HG03139 (cell line): ENCODE measurements around the gene GPC6.

Source experiments
- ATAC-seq: cut with Tn5 transposase; IDR thresholded peaks from one replicate; pipeline ENCODE4 v1.9.1; 2021; ENCODE audit not compliant: unreplicated experiment

GPC6 gene

DNA sequence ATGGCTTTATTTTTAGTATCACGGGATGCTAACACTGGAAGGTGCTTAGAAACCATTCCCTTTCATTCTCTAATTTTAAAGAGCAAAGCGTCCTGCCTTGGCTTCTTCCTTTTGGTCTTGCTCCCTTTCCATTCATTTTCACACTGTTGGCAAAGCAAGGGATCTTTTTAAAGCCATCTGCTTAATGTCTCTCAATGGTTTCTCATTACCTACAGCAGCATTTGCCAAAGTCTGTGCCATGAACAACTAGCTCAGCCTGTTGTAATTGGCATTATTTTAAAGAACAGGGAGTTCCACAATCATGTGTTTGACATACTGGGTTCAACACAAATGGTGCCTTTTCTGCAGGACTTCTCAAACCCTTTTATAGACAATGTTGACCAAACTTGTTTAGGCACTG is 444.3 kb downstream of the GPC6 start:
- no peak for ATAC-seq

DNA sequence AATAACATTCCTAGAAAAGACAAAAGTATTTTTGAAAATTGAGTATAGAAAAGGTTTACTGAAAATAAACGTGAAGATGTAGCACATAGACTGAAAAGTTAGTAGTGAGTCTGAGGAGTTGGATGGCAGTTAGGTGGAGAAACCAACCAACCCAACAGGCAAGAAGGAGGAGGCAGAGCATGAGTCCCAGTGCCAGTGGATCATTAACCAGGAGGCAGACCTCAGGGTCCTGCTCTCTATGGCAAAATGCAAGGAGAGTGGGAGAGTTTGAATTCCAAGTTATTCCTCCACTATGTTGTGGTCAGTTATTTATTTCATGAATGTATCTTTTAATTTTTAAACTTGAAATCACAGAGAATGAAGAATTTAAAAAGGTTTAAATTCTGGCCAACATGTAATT is 446.4 kb downstream of the GPC6 start:
- no peak for ATAC-seq

DNA sequence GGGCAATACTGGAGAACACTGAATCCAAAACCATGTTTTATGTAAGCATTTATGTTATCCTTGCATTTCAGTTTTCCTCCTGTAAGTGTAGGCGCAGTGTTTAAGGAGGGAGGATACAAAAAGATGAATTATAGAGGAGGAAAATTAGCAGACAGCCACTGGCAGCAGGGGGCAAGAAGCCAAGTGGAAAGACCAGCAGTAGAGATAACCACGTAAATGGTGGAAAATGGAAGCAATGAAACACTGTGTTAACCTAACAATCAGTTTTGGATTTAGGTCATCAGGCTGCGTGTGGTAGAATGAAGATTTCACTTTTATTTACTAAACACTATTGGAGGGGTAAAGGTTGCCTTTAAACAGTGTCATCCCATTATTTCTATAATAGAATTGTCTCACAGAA is 447.3 kb downstream of the GPC6 start:
- ATAC-seq = no peak

DNA sequence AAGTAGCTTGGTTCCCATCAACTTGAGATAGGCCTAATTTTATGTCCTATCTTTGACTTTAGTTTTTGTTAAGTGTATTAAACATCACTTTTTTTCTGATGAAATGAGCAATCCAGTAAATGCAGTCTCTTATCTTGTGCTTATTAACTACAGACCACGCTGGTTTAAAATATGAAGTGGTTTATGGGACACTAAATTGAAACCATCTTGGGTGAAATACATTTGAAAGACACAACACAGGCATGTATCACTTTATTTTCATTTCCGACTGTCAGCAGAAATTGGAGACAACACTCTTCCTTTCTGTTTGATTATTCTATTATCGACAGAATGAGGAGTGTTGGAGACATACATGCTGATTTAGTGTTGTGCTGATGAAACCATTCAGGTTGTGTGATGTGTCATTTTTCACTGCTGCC is 447.7 kb downstream of the GPC6 start:
- no peak for ATAC-seq

DNA sequence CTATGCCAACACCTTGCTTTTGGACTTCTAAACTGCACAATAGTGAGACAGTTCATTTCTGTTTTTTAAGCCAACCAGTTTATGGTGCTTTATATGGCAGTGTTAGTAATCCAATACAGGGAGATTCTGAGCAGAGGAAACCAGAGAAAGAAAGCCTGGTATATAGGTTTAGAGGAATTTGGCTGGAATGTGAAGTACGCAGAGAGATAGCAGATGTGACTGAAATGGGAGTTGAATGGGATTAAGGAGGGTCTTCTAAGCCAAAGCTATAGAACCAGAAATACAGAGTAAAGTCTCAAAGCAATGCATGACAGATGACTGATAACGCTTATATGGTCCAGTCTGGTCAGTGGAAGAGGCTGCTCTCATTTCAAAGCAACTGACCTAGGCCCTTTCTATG is 453.7 kb downstream of the GPC6 start:
- no peak for ATAC-seq

DNA sequence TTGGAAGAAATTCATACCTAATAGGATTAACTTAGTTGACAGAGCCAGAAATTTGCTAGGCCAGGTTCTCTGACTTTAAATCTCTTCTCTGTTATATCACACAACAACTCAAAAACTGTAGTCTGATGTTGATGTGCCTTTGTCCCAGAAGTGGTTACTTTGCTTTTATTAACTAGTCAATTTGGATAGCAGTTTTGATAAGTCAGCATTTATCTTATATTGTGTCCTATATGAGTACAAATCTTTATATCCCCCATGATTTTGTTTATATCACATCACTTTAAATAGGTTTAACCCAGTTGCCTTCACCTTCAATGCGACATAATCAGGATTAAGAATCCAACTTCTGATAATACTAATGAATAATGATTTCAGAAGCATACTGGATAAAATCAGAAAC is 459.3 kb downstream of the GPC6 start:
- ATAC-seq = no peak

DNA sequence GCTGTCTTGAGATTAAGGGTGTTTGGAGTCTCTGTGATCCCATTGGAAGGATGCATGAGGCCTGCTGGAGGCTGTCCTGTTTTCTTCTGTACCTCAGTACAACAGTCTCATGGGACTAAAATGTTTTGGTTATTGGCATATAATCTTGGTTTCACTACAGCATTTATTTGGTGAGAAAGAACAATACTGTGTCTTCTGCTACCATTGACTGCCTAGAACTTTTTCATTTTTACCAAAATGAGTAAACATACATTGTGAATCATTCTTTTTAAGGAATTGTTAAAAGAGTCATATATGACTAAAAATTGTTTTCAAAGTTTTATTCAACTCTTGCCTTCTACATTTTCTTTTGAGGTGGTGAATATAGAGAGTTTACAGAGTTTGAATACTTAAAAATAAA is 459.8 kb downstream of the GPC6 start:
- no peak for ATAC-seq

DNA sequence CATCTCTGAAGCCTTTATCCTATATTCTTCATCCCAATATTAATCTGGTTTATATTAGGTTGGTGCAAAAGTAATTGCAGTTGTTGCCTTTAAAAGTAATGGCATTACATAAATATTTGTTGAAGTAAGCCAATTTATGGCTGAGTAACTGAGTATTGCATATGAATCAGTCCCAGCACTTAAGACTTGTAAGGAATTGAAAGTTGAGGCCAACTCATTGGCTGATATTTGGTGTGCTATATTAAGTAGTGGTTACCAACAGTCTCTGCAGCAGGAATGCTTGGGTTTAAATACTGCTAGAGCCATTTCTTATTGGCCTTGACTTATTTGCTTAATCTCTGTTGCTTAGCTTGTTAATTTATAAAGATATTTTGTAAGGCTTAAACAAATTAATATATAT is 460.7 kb downstream of the GPC6 start:
- ATAC-seq = no peak

DNA sequence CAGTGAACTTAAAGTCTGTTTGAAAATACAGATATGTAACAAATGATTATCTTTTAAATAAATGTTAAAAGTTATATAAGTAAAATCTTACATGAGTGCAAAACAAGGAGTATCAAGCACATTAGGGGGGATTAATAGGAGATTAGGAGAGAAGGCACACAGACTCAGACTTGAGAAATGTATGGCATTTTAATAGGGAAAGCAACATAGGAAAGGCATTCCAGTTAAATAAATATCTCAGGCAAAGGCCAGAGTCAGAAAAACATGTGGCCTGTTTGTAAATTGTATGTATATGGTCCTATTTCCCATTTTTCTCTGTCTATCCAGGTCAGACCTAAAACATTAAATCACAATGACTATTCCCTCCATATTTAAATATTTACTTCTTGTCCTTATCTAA is 462.7 kb downstream of the GPC6 start:
- ATAC-seq = no peak

DNA sequence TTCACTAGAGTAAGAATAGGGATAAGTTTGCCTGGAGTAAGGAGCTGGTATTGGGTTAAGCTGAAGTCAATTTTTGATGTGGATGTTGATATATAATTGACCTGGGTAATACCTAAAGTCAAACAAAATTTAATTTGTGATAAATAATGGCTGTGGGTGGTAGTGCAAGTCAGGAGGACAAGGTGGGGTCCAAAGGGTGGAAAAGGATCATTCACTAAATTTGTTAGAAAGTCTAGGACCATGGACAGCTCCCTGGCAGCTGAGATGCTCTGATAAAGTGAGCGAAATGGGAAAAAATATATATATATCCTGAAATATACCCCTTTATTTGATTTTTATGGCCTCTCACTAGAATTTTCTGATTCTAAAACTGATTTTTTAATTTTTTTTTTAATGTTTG is 463.5 kb downstream of the GPC6 start:
- ATAC-seq = no peak

DNA sequence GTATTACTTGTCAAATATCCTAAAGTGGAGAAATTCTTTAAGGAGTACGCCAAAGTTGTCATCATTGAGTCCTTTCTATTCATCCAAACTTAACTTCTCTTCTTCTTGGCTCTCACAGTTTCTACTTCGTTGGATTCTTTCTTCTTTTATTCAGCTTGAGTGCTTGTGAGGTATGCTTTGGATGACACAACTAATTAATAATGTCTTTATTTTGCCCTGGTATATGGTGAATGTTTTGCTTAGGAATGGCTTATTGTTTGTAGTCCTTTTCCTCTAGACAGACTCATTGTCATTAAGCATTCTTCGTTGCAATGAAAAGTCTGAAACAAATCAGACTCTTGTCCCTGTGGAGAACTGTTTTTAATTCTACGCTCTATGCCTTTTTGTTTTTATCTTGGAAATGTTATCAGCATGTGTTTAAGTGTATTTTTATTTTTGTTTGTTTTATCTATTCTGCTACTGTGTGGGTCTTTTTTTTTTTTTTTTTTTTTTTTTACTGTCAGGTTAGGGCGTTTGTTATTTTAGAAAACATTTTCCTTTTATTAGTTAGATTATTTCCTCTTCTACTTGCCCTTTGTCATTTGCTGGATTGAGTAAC is 471.5 kb downstream of the GPC6 start:
- no peak for ATAC-seq

DNA sequence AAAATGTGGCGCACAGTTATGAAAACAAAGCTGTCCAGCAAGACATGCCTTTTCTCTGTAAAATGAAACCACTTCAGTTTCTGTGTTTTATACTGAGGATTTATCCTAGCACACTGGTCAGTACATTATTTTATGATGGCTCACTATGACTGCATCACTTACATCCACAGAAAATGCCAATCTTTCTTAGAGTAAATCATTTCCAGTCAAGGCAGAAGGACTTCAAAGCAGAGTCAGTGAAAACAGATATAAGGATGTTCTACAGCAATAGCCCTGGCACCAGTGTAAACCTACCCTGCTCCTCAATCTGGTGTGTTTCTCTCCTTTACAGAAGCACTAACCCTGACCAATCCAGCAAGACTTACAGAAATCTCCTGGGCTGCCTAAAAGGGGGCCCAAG is 473.5 kb downstream of the GPC6 start:
- no peak for ATAC-seq

DNA sequence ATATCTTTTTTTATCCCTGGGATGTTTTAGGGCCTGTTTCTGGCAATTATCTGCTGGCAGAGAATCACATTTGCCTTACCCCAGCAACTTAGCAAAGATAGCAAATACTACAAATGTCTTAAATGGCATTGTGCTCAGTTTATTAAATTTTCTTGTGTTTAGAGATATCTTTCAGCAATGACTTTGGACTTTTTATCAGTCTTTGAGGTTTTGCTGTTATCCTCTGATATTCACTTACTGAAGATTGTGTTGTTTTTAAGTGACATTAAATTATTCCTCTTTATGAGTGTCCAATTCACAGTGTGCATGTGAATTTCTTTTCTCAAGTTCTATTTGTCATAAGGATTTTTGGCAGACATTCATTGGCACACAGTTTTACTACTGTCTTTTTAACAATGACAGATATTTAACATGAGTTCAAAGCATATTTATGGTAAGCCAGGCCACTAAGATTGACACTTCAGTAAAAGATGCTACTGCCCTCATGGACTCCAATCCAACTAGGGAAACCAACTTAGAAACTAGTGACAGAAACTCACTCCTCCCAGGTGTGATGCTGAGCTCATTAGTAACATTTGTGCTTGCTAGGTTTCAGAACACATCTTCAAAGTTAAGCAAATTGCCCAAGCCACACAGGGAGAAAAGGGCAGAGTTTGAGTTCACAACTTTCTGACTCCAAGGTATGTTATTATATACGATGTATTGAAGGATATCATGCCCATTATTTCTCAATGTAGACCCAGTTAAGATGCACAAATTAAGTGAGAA is 481.9 kb downstream of the GPC6 start:
- ATAC-seq = no peak

DNA sequence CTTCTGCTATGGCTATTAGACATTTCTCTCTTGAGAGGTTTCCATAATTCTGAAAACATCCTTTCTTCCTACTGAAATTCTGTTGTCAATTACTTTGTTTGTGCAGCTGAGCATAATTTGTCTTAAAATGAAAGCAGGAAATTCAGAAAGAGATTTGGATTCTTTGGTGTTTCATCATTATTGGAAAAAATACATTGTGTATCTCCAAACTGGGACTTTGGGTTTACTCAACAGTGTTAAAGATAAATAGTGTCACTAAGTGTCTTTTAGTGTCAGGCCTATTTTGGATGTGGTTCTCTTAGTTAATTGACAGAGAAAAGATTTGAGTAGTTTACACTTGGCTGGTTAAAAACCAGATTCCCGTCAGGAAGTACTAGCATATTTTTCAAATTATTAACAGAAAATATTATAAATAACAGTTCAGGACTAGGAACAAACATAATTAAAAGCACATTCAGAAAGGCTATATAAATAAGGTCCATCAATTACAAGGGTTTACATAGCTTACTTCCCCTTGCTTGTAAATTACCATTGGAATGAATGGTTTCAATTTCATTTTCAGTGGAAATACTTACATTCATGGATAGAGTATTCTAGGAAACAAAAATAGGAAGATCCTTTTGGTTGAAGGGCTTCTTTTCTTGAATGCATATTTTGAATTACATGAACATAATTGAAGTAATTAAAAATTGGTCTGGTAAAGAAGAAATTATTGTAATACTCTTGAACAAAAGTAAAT is 483.1 kb downstream of the GPC6 start:
- no peak for ATAC-seq

DNA sequence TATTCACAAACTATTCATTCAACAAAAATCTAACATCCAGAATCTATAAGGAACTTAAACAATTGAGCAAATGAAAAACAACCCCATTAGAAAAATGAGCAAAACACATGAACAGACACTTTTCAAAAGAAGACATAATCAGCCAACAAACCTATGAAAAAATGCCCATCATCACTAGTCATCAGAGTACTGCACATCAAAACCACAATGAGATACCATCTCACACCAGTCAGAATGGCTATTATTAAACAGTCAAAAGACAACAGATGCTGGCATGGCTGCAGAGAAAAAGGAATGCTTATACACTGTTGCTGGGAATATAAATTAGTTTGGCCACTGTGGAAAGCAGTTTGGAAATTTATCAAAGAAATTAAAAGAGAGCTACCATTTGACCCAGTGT is 487.6 kb downstream of the GPC6 start:
- ATAC-seq = no peak

DNA sequence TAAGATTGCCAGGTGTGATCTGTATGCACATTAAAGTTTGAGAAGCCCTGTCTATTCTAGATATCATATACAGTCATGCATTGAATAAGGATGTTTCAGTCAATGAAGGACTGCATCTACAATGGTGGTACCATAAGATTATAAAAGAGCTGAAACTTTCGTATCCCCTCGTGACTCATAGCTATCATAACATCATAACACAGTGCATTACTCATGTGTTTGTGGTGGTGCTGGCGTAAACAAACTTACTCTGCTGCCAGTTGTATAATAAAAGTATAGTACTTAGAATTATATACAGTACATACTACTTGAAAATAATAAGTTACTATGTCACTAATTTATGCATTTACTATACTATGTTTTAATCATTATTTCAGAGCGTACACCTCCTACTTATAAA is 489.3 kb downstream of the GPC6 start:
- no peak for ATAC-seq

DNA sequence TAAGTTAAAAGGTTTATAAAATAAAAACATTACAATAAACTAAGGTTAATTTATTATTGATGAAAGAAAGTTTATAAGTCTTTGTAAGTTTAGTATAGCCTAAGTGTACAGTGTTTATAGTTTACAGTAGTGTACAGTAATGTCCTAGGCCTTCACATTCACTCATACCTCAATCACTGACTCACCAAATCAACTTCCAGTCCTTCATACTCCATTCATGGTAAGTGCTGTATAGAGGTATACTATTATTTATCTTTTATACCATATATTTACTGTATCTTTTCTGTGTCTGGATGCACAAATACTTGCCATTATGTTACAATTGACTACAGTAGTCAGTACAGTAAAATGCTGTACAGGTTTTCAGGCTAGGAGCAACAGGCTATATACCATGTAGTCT is 490.0 kb downstream of the GPC6 start:
- ATAC-seq = no peak

DNA sequence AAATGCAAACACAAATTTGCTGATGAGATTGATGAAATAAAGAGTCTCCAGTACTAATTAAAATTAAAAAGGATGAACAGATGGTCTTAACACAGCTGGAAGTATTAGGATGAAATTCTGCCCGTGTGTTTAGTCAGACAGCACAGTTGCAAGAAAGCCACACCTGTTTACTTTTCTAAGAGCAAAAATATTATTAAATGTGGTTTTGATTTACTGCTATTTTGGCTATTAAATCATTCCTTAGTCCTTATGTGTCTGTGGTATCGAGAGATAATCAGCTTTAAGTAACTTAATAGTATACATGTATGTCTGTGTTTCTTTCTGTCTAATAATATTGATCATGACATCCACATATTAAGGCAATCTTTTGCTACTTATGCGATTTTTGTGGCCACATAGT is 494.9 kb downstream of the GPC6 start:
- ATAC-seq = no peak

DNA sequence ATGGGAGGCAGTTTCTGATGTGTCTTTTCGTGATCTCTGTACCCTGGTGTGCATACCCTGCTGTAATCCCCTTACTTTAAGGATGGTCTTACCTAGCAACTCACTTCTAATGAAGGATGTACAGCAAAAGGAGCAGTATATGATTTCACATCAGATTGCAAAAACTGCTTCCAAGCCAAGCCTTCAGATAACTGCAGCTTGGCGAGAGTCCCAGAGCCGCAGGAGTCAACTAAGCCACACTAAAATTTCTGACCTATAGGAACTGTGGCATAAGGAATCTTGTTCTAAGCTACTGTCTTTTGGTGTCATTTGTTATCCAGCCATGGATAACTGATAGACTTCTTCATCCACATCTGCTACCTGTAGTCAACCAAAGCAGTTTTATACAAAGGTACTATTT is 496.7 kb downstream of the GPC6 start:
- no peak for ATAC-seq

DNA sequence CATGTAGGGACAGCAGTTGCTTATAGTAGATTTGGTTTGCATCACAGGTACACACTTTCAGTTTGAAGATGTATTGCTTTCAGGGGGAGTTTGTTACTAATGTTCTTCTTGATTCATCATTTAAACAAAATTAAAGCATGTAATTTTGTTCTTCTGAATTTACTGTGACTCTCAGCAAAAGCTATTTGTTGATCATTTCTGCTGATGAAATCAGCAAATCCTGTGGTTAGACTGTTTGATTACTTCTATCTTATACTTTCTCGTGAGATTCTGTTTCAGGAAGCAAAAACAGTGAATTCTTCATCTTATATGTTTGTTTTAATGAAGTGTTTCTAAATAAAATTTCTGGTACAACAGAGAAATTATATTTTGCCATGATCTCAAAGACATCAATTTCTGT is 497.6 kb downstream of the GPC6 start:
- ATAC-seq = no peak

DNA sequence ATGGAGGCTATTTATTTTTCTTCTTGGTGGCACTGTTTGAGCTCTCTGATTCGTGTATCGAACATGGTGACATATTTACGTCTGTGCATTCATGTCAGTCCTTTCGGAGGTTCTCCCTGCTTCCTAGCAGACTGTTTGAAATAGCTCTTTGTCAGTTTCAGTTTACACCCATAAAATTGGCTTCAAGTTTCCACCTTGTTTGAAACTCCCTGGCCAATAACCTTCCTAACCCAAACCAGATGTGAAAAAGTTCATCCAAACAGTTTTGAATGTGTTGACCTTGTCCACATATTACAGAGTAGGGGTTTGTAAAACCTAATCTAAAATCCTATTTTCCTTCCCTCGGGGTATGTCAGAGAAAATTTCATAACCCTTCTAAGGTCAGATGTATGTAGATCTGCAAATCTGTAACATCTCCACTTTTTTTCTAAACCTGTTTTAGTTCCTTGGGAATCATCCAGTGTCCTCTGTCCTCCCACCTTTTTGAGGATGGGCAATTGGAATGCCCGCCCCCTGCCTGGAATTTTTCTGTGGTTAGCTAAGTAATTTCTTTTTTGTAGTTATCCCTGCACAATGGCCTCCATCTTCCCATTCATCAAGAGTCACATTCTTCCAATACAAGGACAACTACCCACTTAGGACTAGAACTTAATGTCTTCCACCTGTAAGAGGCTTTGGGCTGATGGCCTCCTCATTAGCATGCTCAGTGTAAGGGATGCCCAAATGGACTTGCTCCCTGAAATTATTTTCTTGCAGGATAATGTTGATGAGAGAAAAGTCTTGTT is 499.8 kb downstream of the GPC6 start:
- no peak for ATAC-seq
